ENCODE results near the gene KRTAP22-1.

Gene KRTAP22-1

DNA sequence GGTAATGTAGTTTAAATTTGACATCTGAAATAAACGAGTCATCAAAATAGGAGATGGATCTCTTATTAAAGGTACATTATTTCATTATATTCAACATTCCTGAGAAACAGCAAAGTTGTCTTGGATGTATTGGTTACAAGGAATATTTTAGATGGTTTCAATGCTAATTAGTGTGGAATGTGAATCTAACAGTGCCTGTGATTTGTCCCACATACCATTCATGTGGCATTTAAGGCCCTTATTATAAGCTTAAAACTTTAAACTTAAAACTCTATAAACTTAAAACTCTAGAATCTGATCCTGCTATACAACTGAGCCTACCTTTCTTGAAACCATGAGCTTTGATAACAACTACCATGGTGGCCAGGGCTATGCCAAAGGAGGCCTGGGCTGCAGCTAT lies at the start of gene KRTAP22-1:
KRTAP22-1 (plus strand) TSS at position 301 of the 400 bp plus-strand sequence.
- no peak for DNase-seq

DNA sequence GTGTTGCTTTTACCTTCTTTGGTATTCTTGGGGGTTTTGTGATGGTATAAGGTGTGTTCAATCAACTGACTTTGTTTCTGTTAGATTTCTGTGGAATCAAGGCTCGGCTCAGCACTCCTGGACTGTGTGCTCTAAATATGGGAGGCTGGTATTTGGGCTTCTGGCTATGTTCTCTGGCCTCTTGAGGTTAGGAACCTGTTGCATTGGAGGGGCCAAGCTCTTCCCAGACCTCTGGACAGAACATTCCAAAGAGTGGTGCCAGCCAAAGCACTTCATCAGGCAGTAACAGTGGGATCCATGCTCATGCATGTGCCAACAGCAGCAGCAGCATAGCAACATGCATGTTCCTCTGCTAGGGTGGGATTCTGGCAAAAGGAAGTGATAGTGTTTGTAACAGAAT lies 48.1 kb upstream of the KRTAP22-1 start:
- DNase-seq = no peak

DNA sequence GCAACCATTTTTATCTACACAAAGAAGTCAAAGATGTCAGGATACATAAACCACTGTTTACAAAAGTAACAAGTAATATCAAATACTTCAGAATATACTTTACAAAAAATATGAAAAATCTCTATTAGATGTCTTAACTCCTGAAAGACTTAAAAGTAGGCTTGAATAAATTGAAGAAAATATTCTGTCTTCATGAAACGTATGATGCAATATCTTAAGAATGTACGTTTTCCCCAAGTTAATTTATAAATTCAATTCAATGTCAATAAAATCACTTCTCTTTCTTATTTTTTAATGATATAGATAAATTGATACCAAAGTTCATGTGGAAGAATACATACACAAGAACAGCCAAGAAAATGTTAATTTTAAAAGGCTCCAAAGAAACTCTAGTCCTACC lies 45.8 kb upstream of the KRTAP22-1 start:
- no peak for DNase-seq

DNA sequence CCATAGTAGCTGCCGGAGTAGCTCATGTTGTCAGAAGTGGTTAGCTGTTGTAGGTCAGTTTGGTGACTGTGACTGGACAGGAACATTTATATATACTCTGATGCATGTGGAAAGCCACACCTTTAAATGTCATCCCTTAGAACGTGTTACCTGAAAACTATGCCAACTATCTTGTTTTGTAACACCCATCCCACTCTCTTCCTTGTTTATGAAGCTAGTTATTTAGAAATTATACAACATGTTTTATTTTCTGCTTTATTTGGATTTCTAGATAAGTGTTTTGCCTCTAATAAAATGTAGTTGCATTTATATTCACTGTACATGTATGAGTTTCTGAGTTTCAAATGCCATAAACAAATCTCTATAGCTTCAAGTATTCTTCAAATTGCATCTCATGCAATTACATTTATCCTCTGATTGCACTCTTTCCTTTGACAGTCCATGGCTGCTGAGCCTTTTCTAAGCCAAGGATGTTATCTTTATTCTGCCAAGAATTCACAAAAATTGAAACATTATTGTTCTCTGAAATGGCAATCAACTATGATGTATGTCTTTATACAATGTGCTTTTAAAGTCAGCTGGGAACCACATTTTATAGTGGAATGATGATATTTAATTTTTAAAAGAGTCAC lies 39.5 kb upstream of the KRTAP22-1 start, which contains the start of gene KRTAP19-7:
KRTAP19-7 (minus strand) TSS at position 51 of the 632 bp plus-strand sequence; CDS start at position 26, 25 bp downstream.
- no peak for DNase-seq

DNA sequence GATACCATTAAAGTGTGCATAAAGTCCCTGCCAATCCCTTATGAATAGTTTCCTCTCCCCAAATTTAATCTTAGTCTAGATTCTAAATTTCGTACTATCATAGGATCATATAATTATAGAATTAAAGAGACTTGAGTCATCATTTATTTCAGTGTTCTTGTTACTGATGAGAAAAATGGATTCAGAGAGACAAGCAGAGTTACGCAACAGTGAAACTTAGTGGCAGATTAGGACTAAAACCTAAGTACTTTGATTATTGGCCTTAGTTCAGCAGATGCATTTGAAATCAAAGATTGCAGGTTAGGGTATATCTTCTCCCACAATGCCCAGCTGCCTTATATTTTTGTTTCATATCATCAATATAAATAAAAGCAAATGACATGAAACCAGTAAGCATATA lies 38.9 kb upstream of the KRTAP22-1 start:
- DNase-seq = no peak

DNA sequence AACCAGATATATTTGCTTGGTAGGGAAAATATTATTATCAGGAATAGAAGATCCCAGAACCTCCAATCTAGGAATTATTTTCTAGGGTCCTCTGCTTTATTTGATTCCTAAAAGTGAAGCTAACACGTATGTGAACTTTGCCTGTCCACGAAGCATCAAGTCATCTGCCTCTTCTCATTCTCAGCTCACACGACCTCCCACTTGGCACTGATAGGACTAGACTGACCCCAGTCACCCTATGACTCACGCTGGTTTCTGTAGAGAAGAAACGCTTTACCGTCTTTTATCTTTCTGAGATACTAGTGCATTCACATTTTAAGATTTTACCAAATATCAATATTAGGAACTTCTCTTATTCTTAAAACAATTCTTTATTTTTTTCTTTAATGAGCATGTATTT lies 37.8 kb upstream of the KRTAP22-1 start:
- DNase-seq = no peak

DNA sequence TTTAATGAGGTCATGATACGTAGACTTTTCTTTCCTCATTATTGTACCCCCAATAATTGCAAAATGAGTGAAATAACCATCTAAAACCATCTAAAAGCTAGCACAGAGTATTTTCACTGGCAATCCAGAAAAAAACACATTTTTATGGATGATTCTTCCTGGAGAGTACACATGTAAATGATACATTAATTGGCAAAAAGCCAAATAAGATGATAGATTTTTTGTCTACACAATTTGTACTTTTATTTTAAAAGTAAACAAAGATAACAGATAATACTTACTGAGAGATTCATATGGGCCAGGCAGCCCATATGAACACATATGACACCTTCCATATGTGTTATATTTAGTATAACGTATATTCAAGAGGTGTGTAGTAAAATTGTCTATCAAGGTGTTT lies 37.3 kb upstream of the KRTAP22-1 start:
- DNase-seq = no peak

DNA sequence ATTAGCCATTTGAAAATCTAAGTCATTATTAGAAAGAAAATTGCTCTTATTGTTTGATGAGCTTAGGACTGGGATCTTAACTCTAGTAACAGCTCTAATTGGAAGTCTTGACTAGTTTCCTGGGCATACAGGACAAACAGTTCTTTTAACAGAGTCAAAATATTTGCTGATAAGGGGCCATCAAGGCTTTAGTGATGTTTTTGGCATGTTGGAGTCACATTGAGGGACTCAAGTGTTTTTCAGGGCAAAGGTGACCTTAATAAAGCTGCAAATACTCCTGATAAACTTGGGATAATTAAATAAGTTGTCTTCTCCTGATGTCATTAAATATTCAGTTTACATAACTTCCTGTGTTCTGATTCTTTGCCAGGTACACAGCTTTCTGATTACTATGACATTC lies 33.3 kb upstream of the KRTAP22-1 start:
- DNase-seq = no peak

DNA sequence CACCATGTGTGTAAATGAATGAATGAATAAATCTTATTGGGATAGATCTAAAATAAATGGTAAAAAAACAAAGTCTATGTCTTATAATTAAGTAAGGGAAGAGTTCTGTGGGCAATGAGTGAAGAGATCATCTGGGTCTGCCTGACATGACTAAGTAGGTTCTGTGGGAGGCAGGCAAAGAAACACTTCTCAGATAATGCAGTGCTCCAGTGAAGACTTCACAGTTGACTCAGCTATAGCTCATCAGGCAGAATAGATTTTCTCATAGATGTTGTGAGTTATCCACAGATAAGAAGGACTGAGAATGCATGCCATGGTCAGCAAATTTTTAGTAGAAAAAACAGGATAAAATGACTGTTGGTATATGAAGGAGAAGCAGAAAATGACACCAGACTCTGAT lies 23.1 kb upstream of the KRTAP22-1 start:
- DNase-seq = no peak

DNA sequence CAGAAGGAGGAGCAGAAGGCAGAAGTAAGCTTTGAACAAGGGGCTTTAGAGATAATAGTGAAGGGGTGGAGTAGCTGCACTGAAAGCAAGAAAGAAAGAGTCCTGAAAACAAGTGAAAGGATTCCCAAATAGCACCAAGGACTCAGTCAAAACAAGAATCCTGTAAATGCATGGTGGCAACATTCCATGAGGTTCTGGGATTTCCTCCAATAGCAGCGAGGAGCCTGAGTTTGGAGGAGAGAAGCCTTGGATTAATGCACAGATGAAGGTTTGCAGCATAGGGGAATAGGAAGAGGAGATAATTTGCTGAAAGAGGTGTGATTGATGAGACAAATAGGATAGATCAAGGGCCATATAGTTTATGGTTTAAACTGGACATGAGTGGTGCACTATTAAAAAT lies 21.5 kb upstream of the KRTAP22-1 start:
- no peak for DNase-seq

DNA sequence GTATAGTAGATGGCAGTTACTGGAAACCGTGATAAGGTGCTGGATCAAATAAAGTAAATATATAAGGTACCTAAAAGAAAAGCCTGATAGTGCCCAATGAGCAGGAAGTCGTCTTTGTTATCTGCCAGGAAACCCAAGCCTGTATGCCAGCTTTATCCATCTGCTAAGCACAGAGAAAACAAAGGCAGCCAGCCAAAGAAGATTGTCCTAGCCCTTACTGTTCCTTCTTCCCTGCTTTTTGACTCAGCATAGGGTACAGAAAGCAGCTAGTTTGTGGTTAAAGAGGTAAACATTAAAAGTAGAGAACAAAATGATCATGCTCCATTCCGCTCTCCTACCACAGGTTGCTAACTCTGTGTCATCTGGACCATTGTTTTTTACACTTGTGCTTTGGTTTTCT lies 20.8 kb upstream of the KRTAP22-1 start:
- no peak for DNase-seq

DNA sequence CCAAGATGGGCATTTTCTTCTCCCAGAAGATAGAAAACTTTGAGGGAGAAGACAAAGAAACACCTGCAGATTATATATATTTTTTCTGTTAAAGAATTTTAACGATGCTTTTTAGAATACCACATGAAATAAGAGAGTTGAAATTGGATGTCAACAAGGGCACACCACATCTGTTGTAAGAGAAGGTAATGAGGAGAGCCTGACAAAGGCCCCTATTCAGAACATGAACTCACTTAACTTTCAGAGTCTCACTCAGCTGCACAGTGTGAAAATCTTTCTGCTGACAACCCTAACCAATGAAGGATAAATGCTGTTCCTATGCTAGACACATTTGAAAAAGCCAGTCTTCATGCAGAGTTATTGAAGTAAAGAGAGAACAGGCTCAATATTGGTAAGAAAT lies 18.0 kb upstream of the KRTAP22-1 start:
- DNase-seq = no peak

DNA sequence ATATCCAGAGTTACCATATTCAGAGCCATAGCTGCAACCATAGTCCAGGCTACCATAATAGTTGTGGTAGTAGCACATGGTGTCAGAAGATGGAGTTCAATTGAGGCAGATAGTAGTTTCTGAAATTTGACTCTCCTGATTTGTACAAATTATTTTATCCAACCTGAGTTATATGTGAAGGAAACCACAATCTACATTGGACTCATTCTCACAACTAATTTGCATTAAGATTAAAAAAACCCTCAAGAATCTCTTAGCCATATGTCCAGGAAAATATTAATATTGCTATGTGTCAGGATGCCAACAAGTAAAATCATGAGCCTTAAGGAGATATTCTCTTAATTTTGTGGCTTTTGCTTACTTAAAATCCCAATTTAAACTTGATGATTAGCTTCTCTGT lies 10.6 kb upstream of the KRTAP22-1 start, which contains the start of gene KRTAP22-2:
KRTAP22-2 (minus strand) TSS at position 101 of the 400 bp plus-strand sequence.
- no peak for DNase-seq

DNA sequence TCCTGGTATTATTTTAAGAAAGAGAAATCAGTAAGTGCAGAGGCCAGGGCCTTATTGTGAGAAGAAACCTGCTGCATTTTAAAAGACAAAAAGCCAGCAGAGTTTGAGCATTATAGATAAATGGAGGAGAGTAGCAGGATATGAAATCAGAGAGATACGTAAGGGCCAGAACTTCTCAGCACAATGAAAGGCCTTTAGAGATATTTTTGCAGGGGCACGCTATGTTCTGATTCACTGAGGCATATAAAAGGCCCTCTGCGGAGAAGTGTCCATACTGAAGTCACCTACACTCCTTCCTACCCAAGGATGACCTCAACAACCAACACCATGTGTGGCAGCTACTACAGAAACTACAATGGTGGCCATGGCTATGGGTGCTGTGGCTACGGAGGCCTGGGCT lies 8.7 kb upstream of the KRTAP22-1 start, which contains the start of gene KRTAP6-3:
KRTAP6-3 (plus strand) TSS at position 301 of the 400 bp plus-strand sequence; CDS start at position 307, 6 bp downstream.
- no peak for DNase-seq

DNA sequence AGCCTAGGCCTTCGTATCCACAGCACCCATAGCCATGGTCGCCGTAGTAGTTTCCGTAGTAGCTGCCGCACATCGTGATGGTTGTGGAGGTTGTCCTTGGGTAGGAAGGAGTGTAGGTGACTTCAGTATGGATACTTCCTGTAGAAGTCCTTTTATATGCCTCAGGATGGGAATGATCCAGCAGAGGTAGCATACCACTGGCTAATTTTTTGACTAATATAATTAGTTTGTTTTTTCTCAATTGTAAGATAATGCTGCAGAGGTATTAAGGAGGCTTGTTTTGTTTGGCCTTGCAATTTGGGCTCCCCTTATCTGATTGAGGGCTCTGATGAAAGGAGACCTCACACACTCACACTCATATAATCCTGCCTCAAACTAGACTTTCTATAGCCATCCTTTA lies 2.1 kb upstream of the KRTAP22-1 start, which contains the start of gene KRTAP6-2:
KRTAP6-2 (minus strand) TSS at position 101 of the 400 bp plus-strand sequence; CDS start at position 73, 28 bp downstream.
- no peak for DNase-seq

DNA sequence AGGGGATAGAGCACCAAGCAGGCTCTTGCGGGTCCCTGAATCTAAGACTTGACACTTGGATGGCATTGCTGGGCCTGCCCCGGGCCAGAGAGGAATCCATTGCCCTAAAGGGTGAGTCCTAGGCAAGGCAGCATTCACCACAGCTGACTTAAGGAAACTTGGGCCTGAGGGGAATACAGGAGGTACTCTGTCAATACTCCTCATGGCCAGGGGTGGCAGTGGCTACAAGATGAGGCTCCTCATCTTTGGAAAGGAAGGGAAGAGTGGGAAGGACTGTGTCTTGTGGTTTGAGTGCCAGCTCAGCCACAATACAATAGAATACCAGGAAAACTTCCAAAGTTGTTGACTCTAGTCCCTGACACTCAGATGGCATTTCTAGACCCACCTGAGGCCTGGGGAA lies 5.1 kb downstream of the KRTAP22-1 start:
- DNase-seq = no peak

DNA sequence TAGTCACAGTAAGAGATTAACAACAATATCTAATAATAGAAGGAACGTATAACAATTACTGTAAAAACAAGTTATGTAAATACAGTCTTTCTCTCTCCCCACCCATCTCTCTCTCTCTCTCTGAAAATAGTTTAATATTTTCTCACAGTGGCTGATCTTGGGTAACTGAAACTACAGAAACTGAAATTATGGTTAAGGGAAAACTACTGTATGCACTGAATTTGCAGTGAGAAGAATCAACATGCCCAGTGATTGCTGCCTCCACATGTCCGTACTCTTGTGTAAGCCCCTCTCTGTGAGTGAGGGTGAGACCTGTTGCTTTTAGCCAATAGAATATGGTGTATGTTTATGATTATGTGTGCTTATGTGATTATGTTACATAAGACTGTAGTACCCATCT lies 11.2 kb downstream of the KRTAP22-1 start:
- DNase-seq = no peak

DNA sequence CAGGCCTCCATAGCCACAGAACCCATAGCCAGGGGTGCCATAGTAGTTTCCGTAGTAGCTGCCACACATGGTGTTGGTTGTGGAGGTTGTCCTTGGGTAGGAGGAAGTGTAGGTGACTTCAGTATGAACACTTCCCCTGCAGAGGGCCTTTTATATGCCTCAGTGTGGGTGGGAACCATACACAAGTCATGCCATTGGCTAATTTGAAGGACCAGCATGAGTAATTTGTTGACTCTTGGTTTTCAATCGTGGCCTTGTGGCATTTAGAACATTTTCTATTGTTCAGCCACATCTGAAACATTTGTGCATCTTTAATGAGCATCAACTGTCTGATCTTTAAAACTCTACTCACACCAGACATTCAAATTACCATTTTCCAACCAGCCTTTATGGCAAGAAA lies 12.9 kb downstream of the KRTAP22-1 start, which contains the start of gene KRTAP6-1:
KRTAP6-1 (minus strand) TSS at position 95 of the 400 bp plus-strand sequence; CDS start at position 69, 26 bp downstream.
- DNase-seq = no peak

DNA sequence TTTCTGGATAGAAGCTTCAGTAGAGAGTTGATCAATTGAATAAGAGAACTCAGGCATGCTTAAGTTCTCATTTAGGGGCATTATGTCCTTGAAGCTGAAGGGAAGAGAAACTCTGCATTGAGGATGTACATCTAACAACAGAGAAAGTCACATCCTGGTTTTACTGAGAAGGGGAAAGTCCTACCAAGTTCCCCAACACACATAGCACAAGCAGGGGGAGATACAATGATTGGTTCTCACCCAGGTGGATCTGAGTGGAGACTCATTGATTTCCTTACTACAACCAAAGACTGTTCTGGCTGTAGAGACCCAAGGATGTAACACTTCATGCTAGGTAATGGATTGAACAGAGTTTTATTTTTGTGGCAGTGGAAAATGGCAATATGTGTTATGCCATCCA lies 14.3 kb downstream of the KRTAP22-1 start:
- DNase-seq = no peak

DNA sequence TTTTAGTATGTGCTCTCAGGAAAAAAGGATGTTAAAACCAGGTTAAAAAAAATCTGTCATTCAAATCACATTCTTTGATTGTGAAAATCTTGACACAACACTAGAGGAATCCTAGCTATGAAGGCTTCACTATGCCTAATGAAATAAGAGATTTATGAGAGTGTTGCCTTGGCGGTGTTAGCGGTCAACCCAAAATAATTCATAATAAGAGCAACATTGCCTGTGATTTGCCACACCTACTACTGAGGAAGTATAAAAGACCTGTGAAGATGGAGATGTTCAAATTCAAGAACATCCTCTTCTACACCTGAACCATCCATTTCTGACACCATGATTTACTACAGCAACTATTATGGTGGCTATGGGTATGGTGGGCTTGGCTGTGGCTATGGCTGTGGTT lies 15.2 kb downstream of the KRTAP22-1 start, which contains the start of gene KRTAP20-1:
KRTAP20-1 (plus strand) TSS at position 301 of the 400 bp plus-strand sequence; CDS start at position 331, 30 bp downstream.
- DNase-seq = no peak

DNA sequence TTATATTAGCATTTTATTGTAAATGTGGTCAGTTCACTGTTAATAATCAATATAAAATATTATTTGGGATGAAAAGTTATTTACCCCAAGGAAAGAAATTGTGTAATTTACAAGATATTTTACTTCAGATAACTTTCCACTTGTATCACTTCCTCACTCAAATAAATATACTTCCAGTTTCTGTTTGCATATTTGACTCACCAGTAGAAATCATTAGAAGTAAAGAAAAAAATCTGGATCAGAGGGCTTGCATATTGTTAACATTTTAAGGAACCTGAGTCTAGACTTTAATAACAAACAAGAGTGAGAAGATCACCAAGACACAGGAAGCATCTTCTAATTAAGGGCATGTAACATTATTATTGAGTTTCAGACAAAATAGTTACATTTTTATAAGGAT lies 19.2 kb downstream of the KRTAP22-1 start:
- DNase-seq = no peak

DNA sequence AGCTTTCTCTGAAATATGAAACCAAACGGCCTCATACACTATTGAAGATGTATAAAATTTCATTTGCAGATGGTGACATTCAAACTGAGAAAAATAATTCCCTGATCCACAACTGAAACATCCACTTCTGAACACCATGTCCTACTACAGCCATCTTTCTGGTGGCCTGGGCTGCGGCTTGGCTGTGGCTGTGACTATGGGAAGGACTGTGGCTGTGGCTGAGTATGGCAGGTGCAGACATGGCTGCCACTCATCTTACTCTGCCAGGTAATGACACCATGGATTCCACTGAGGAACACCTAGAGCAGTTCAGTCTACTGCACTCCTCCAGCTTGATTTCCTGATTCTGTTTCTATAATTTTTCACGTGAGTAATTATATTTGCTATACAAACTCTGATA lies 19.6 kb downstream of the KRTAP22-1 start, which contains the start of gene KRTAP20-4:
KRTAP20-4 (plus strand) TSS at position 106 of the 400 bp plus-strand sequence.
- no peak for DNase-seq

DNA sequence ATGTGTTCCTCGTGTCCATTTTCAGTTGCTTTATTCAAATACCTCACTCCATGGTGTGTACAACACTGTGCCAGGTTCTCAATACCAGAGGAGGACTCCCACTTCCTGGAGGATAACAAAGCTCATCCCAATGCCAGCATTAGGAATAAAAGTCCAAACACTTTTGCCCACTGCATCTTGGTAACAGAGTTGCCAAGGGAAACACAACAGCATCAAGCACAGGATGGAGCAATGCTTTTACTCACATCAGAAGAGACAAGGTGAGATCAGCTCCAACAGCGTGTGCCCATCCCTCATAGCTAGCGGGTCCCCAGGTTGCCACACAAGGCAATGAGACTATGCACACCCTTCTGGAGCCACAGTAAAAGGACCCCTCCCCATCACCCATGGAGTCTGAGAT lies 22.5 kb downstream of the KRTAP22-1 start:
- no peak for DNase-seq

DNA sequence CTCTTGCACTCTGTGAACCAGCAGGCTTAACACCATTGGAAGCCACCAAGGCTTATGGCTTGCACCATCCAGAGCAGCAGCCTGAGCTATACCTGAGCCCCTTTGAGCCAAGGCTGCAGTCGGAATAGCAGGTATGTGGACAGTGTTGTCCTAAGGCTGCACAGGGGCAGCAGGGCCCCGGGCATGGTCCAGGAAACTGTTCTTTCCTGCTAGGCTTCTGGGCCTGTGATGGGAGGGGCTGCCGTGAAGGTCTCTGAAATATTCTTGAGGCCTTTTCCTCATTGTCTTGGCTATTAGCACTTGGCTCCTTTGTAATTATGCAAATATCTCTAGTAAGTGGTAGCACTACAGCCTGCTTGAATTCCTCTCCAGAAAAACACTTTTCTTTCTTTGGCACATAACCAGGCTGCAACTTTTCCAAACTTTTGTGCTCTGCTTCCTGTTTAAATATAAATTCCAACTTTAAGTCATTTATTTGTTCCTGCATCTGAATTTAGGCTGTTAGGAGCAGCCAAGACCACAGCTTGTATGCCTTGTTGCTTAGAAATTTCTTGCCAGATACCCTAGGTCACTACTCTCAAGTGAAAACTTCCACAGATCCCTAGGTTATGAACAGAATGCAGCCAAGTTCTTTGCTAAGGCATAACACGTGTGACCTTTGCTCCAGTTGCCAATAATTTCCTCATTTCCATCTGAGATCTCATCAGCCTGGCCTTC lies 24.7 kb downstream of the KRTAP22-1 start:
- no peak for DNase-seq
